Neural cell (in vitro differentiated cells): ENCODE measurements around the gene SHB.

Source experiments
- EP300 ChIP-seq: fragments of 450-650 bp; conservative IDR thresholded peaks from 2 replicates; pipeline ENCODE4 v1.6.1; 2014; ENCODE audit warnings: antibody characterized with exemption, mild to moderate bottlenecking, moderate library complexity; ENCODE audit not compliant: poor library complexity, severe bottlenecking
- EZH2 ChIP-seq: fragments of 200-600, 300-800 bp; shearing (Covaris generic), sonication (generic); IDR thresholded peaks from 2 replicates; pipeline ENCODE4 v1.6.1; 2014; ENCODE audit warnings: antibody characterized with exemption, low read length, borderline replicate concordance, mild to moderate bottlenecking; ENCODE audit not compliant: insufficient read depth, poor library complexity, severe bottlenecking
- POLR2AphosphoS5 ChIP-seq: IDR thresholded peaks from 2 replicates; pipeline ENCODE4 v1.6.1; 2012
- RAD21 ChIP-seq: fragments of 450-650 bp; conservative IDR thresholded peaks from 2 replicates; pipeline ENCODE4 v1.6.1; 2014; ENCODE audit warnings: antibody characterized with exemption, mild to moderate bottlenecking, moderate library complexity
- SMC3 ChIP-seq: fragments of 450-650 bp; conservative IDR thresholded peaks from 2 replicates; pipeline ENCODE4 v1.6.1; 2014; ENCODE audit warnings: antibody characterized with exemption, mild to moderate bottlenecking, moderate library complexity; ENCODE audit not compliant: poor library complexity
- TAF1 ChIP-seq: IDR thresholded peaks from 2 replicates; pipeline ENCODE4 v1.6.1; 2012; ENCODE audit warnings: low read depth
- TF ChIP-seq, protein P1 (sequence below): fragments of 450-650 bp; IDR thresholded peaks from 2 replicates; pipeline ENCODE4 v1.5.1; 2014; ENCODE audit warnings: antibody characterized with exemption, mild to moderate bottlenecking, moderate library complexity; ENCODE audit not compliant: poor library complexity, severe bottlenecking
- TF ChIP-seq, protein P2 (sequence below): IDR thresholded peaks from 2 replicates; pipeline ENCODE4 v1.6.1; 2012; ENCODE audit warnings: borderline replicate concordance

DNA sequence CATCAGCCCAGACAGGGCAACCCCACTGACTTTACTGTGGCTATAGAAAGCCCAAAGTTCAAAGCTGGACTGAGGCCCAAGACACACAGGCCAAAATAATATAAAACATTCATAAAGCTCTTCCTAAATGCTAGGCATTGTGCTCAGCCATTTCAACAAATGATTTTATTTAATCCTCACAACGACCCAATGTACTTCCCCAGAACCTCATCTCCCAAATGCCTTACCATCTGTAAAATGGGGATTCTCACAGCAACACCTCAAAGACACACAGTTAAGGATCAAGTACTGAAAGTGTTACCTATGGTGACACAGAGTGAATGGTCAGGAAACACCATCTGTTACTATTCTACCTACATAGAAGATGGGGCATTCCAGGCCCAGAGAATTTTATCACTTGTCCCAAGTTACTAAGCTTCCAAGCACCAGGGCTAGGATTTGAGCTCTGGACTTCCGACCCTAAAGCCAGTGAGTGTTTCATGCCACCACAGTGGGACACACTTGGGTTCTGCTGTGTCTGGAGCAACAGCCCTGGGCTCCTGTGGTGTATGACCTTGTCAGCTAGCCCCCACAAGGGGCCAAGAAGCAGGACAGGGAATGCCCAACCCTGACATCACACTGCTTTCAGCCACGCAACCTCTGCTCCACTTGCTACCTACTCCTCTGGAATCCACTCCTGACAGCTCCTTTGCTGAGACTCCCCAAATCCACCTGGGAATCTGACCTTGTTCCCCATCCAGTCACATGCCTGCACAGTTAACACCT is 15.1 kb downstream of the SHB start:
- TF ChIP-seq RAD21 (no peak), EP300 (no peak), TAF1 (no peak), POLR2AphosphoS5 (no peak), EZH2 (no peak), SMC3 (no peak)
- TF ChIP-seq, protein P1, sequence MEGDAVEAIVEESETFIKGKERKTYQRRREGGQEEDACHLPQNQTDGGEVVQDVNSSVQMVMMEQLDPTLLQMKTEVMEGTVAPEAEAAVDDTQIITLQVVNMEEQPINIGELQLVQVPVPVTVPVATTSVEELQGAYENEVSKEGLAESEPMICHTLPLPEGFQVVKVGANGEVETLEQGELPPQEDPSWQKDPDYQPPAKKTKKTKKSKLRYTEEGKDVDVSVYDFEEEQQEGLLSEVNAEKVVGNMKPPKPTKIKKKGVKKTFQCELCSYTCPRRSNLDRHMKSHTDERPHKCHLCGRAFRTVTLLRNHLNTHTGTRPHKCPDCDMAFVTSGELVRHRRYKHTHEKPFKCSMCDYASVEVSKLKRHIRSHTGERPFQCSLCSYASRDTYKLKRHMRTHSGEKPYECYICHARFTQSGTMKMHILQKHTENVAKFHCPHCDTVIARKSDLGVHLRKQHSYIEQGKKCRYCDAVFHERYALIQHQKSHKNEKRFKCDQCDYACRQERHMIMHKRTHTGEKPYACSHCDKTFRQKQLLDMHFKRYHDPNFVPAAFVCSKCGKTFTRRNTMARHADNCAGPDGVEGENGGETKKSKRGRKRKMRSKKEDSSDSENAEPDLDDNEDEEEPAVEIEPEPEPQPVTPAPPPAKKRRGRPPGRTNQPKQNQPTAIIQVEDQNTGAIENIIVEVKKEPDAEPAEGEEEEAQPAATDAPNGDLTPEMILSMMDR = no peak
- TF ChIP-seq, protein P2, sequence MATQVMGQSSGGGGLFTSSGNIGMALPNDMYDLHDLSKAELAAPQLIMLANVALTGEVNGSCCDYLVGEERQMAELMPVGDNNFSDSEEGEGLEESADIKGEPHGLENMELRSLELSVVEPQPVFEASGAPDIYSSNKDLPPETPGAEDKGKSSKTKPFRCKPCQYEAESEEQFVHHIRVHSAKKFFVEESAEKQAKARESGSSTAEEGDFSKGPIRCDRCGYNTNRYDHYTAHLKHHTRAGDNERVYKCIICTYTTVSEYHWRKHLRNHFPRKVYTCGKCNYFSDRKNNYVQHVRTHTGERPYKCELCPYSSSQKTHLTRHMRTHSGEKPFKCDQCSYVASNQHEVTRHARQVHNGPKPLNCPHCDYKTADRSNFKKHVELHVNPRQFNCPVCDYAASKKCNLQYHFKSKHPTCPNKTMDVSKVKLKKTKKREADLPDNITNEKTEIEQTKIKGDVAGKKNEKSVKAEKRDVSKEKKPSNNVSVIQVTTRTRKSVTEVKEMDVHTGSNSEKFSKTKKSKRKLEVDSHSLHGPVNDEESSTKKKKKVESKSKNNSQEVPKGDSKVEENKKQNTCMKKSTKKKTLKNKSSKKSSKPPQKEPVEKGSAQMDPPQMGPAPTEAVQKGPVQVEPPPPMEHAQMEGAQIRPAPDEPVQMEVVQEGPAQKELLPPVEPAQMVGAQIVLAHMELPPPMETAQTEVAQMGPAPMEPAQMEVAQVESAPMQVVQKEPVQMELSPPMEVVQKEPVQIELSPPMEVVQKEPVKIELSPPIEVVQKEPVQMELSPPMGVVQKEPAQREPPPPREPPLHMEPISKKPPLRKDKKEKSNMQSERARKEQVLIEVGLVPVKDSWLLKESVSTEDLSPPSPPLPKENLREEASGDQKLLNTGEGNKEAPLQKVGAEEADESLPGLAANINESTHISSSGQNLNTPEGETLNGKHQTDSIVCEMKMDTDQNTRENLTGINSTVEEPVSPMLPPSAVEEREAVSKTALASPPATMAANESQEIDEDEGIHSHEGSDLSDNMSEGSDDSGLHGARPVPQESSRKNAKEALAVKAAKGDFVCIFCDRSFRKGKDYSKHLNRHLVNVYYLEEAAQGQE = no peak
